ACC112 (cell line): ENCODE results near the gene CRX.

ENCODE experiments used
- H2AFZ ChIP-seq: fragments of 200-600 bp; sonication (generic); one replicate; pipeline ENCODE4 v1.6.0; 2017; ENCODE audit warnings: antibody characterized with exemption, low read length; ENCODE audit not compliant: unreplicated experiment
- H3K27ac ChIP-seq: fragments of 200-600 bp; sonication (generic); 2 replicates; pipeline ENCODE4 v1.5.1; 2014; ENCODE audit warnings: low read depth, mild to moderate bottlenecking, antibody characterized with exemption, low read length, moderate library complexity
- H3K27me3 ChIP-seq: fragments of 200-600 bp; sonication (generic); 2 replicates; pipeline ENCODE4 v1.6.1; 2014; ENCODE audit warnings: mild to moderate bottlenecking, antibody characterized with exemption, low read length, moderate library complexity, mixed read lengths; ENCODE audit not compliant: insufficient read depth
- H3K36me3 ChIP-seq: fragments of 200-600 bp; sonication (generic); 2 replicates; pipeline ENCODE4 v1.6.1; 2016; ENCODE audit warnings: mild to moderate bottlenecking, antibody characterized with exemption, low read length, moderate library complexity, mixed read lengths; ENCODE audit not compliant: insufficient read depth
- H3K4me1 ChIP-seq: fragments of 200-600 bp; sonication (generic); one replicate; pipeline ENCODE4 v1.6.1; 2016; ENCODE audit warnings: low read length, mixed read lengths; ENCODE audit not compliant: insufficient read depth, unreplicated experiment, control insufficient read depth
- H3K4me3 ChIP-seq: fragments of 200-600 bp; sonication (generic); 2 replicates; pipeline ENCODE4 v1.5.1; 2014; ENCODE audit warnings: mild to moderate bottlenecking, low read depth, low read length
- H3K79me2 ChIP-seq: fragments of 200-600 bp; sonication (generic); one replicate; pipeline ENCODE4 v1.6.0; 2016; ENCODE audit warnings: low read length; ENCODE audit not compliant: control insufficient read depth, unreplicated experiment, insufficient read depth

Gene CRX

DNA sequence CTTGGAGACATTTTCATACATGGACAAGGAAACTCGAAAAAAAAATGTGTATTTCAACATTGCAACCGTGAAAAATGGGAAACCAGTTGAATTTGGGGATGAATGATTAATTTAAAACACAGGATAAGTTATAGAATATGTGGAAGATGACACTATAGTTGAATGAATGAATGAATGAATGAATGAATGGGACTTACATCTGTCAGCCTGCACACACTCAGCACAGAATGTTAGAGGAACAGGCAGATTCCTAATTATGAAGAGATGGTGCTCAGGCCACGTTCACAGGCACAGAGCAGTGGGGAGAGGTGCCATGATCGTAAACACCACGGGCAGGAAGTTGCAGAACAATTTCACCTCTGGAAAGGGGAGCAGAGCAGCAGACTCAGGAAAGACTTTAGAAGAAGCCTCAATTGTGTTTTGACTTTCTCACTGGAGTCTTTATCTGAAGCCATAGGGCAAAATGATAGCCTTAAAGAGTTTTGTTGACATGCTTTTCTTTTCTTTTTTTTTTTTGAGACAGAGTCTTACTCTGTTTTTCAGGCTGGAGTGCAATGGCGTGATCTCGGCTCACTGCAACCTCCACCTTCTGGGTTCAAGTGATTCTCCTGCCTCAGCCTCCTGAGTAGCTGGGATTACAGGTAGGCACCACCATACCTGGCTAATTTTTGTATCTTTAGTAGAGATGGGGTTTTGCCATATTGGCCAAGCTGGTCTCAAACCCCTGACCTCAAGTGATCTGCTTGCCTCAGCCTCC lies 69.3 kb downstream of the CRX start:
- Histone ChIP-seq H3K36me3 (no peaks in the 10 kb centered on the region), H2AFZ (no peak overlapping the region), H3K27me3 (peaks cover 4% of the 10 kb centered on the region), H3K4me3 (no peak overlapping the region), H3K79me2 (no peaks in the 10 kb centered on the region), H3K4me1 (no peaks in the 10 kb centered on the region), H3K27ac (no peak overlapping the region)

DNA sequence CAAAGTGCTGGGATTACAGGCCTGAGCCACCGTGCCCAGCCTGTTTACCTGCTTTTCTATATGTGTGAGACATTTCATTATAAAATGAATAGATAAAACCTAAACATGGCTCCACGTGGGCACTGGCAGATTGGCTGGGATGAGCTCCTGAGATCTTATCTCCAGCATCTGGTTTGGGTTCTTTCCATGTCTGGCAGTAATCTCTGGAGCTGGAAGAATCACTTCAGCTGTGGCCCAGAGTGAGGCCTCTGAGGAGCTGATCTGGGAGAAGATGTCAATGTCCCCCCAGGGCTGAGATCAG lies 69.8 kb downstream of the CRX start:
- no peak overlapping the region for H2AFZ ChIP-seq
- H3K27ac ChIP-seq = no peak overlapping the region
- H3K36me3 ChIP-seq = no peaks in the 10 kb centered on the region
- H3K79me2 ChIP-seq = no peaks in the 10 kb centered on the region
- no peaks in the 10 kb centered on the region for H3K4me1 ChIP-seq
- no peak overlapping the region for H3K4me3 ChIP-seq
- H3K27me3 ChIP-seq = no peaks in the 10 kb centered on the region

DNA sequence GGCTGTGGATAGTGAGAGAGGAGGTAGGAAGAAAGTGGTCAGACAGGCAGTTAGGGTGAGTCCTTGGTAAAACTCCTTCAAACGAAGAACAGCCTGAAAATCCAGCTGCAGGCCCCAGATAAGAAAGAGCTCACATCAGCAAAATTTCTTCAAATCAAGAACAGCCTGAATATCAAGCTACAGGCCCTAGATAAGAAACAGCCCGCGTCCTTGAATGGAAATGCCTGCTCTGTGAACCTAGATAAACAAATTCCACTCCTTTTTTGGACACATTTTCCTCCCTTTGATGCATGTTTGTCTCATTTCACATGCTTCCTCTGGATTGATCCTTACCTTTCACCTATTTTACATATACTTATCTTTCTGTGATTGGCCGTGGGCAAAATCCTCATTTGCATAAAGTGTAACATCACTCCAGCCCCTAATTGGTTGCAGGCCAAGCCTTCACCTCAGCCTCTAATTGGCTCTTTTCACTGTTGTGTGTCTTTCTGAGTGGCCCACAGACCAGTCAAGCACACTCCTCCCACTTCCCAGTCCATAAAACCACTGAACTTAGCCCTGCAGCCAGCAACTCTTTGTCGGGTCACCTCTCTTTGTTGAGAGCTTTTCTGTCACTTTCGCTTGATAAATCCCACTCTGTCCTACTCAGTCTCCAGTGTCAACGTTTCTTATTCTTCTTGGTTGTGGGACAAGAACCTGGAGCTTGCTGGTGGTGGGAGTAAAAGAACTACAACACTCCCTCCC lies 70.4 kb downstream of the CRX start:
- Histone ChIP-seq H2AFZ (no peak overlapping the region), H3K36me3 (no peaks in the 10 kb centered on the region), H3K27me3 (no peaks in the 10 kb centered on the region), H3K4me3 (no peak overlapping the region), H3K79me2 (no peaks in the 10 kb centered on the region), H3K27ac (no peak overlapping the region), H3K4me1 (no peaks in the 10 kb centered on the region)
